GM18507 (cell line): Measurements from ENCODE around the gene IRF1.

ENCODE experiments used
- DNase-seq: peaks from one replicate; pipeline ENCODE4 v3.0.0; 2011; ENCODE audit warnings: low read depth; ENCODE audit not compliant: insufficient read length; ENCODE audit errors: extremely low spot score
- FAIRE-seq: peaks from 2 replicates; lab custom pipeline; 2011; peaks lifted over from hg19 to GRCh38; lab: Jason Lieb, UNC

Gene IRF1

GRCh38 chr5:132477784-132478365 is 12.7 kb downstream of the IRF1 start:
- FAIRE-seq, result no peak

GRCh38 chr5:132476876-132477781 is 13.4 kb downstream of the IRF1 start:
- FAIRE-seq (no peak), DNase-seq (no peak)

More at GRCh38 chr5:132477784-132478365, 12.7 kb downstream of the IRF1 start:
- no peak for DNase-seq

- no peak for DNase-seq
- no peak for FAIRE-seq
These were observed 14.3 kb downstream of the IRF1 start for GRCh38 chr5:132475987-132476875.

GRCh38 chr5:132475497-132475882 is 15.1 kb downstream of the IRF1 start:
- FAIRE-seq, result no peak
- no peak for DNase-seq

- DNase-seq, result no peak
These were observed 15.6 kb downstream of the IRF1 start for GRCh38 chr5:132474881-132475496.

GRCh38 chr5:132474131-132474723 is 16.3 kb downstream of the IRF1 start:
- DNase-seq, result no peak
- no peak for FAIRE-seq

More at GRCh38 chr5:132474881-132475496, 15.6 kb downstream of the IRF1 start:
- FAIRE-seq, result no peak

- DNase-seq (no peak), FAIRE-seq (no peak)
These were observed 16.9 kb downstream of the IRF1 start for GRCh38 chr5:132473668-132474067.

GRCh38 chr5:132473019-132473531 is 17.5 kb downstream of the IRF1 start:
- DNase-seq, result peak; percentile 60
- FAIRE-seq, result peak; percentile 96

- DNase-seq, result no peak
- no peak for FAIRE-seq
These were observed 18.1 kb downstream of the IRF1 start for GRCh38 chr5:132472431-132472830.

GRCh38 chr5:132471944-132472343 is 18.6 kb downstream of the IRF1 start:
- FAIRE-seq (no peak), DNase-seq (no peak)

GRCh38 chr5:132471151-132471907 is 19.2 kb downstream of the IRF1 start:
- no peak for FAIRE-seq
- no peak for DNase-seq

- no peak for DNase-seq
- no peak for FAIRE-seq
These were observed 20.0 kb downstream of the IRF1 start for GRCh38 chr5:132470596-132470995.

- DNase-seq (no peak), FAIRE-seq (no peak)
These were observed 20.6 kb downstream of the IRF1 start for GRCh38 chr5:132470010-132470392.

GRCh38 chr5:132469380-132470009 is 21.1 kb downstream of the IRF1 start:
- FAIRE-seq, result no peak
- DNase-seq, result no peak

- DNase-seq (no peak), FAIRE-seq (no peak)
These were observed 21.8 kb downstream of the IRF1 start for GRCh38 chr5:132468656-132469379.

GRCh38 chr5:132467287-132467984 is 23.1 kb downstream of the IRF1 start:
- FAIRE-seq, result no peak
- no peak for DNase-seq
